DOHH2 (cell line): ENCODE data around the gene OR51Q1.

Experiments
- H3F3A ChIP-seq: fragments of 200-600 bp; sonication (generic), shearing (Covaris generic); 2 replicates; pipeline ENCODE4 v1.6.0; 2016; ENCODE audit warnings: antibody characterized with exemption, mild to moderate bottlenecking; ENCODE audit not compliant: control insufficient read depth, insufficient read depth
- H3K27ac ChIP-seq: fragments of 200-600 bp; sonication (generic); 2 replicates; pipeline ENCODE4 v1.5.1; 2014; ENCODE audit warnings: low read depth, mild to moderate bottlenecking, low read length, moderate library complexity
- H3K27me3 ChIP-seq: fragments of 200-600 bp; sonication (generic); 2 replicates; pipeline ENCODE4 v1.6.1; 2014; ENCODE audit warnings: mild to moderate bottlenecking, low read length, mixed read lengths; ENCODE audit not compliant: control insufficient read depth
- H3K36me3 ChIP-seq: fragments of 200-600 bp; sonication (generic); 2 replicates; pipeline ENCODE4 v1.6.1; 2014; ENCODE audit warnings: mild to moderate bottlenecking, low read length, moderate library complexity, mixed read lengths; ENCODE audit not compliant: control insufficient read depth
- H3K4me1 ChIP-seq: fragments of 200-600 bp; sonication (generic); 2 replicates; pipeline ENCODE4 v1.6.1; 2014; ENCODE audit warnings: mild to moderate bottlenecking, low read length, mixed read lengths; ENCODE audit not compliant: control insufficient read depth
- H3K4me2 ChIP-seq: fragments of 200-600 bp; sonication (generic); 2 replicates; pipeline ENCODE4 v1.6.0; 2014; ENCODE audit warnings: mild to moderate bottlenecking, low read length, moderate library complexity
- H3K4me3 ChIP-seq: fragments of 200-600 bp; sonication (generic); 2 replicates; pipeline ENCODE4 v1.5.1; 2014; ENCODE audit warnings: mild to moderate bottlenecking, low read length, mixed read lengths
- H3K79me2 ChIP-seq: fragments of 200-600 bp; sonication (generic); 2 replicates; pipeline ENCODE4 v1.6.1; 2014; ENCODE audit warnings: mild to moderate bottlenecking, low read length, mixed read lengths; ENCODE audit not compliant: control insufficient read depth
- H3K9me2 ChIP-seq: fragments of 200-600 bp; sonication (generic); replicated peaks from 2 replicates; pipeline ENCODE4 v1.6.1; 2014; ENCODE audit warnings: mild to moderate bottlenecking, low read length, mixed read lengths; ENCODE audit not compliant: control insufficient read depth
- H3K9me3 ChIP-seq: fragments of 200-600 bp; sonication (generic); 2 replicates; pipeline ENCODE4 v1.6.1; 2014; ENCODE audit warnings: antibody characterized with exemption, low read length, mixed read lengths; ENCODE audit not compliant: control insufficient read depth, insufficient read depth
- H4K20me1 ChIP-seq: fragments of 200-600 bp; sonication (generic); 2 replicates; pipeline ENCODE4 v1.6.0; 2014; ENCODE audit warnings: low read depth, mild to moderate bottlenecking, antibody characterized with exemption, low read length, moderate library complexity; ENCODE audit not compliant: control insufficient read depth, insufficient read depth
- EZH2phosphoT487 ChIP-seq: fragments of 200-600 bp; sonication (generic); IDR thresholded peaks from 2 replicates; pipeline ENCODE4 v1.6.1; 2017; ENCODE audit warnings: borderline replicate concordance, mild to moderate bottlenecking, antibody characterized with exemption, low read length, moderate library complexity, mixed read lengths
- TF ChIP-seq, protein P1 (sequence below): fragments of 200-600 bp; sonication (generic); IDR thresholded peaks from one replicate; pipeline ENCODE4 v1.5.1; 2014; ENCODE audit warnings: antibody characterized with exemption, mild to moderate bottlenecking, low read depth, low read length; ENCODE audit not compliant: poor library complexity, severe bottlenecking

OR51Q1 gene

DNA sequence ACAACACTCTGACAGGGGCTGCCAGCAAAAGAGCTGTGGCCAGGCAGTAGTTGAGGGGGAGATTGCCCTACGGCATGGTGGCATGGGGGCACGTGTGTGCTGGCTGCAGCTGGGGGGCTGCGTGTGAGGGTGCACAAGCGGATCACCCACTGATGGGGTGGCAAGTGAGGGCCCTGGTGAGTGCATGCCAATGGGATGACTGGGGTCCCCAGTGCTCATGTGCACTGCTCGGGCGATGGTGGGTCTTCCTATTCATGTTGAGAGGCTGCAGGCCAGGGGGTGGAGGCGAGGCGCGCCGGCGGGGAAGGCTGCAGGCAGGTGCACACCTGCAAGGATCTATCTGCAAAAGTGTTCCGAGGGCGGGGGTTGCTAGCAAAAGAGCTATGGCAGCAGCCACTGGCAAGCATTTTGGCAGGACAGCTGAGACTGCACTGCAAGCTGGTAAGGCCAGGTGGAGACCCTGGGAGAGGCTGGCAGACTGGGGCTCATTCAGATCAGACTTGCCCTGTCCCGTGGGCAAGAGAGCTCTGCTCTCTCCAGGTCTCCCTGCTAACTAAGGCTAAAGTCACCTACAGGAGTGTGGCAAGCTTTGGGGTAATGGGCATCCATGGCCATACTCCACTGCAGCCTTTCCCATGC, 39.2 kb downstream of the OR51Q1 start:
- H3K4me3 ChIP-seq, result no peak overlapping the region
- no peak overlapping the region for H3K4me2 ChIP-seq
- no peaks in the 10 kb centered on the region for H3K27me3 ChIP-seq
- H3F3A ChIP-seq, result no peaks in the 10 kb centered on the region
- H3K9me2 ChIP-seq, result no peaks in the 10 kb centered on the region
- H4K20me1 ChIP-seq, result no peaks in the 10 kb centered on the region
- no peaks in the 10 kb centered on the region for H3K9me3 ChIP-seq
- H3K79me2 ChIP-seq, result no peaks in the 10 kb centered on the region
- TF ChIP-seq, protein P1, sequence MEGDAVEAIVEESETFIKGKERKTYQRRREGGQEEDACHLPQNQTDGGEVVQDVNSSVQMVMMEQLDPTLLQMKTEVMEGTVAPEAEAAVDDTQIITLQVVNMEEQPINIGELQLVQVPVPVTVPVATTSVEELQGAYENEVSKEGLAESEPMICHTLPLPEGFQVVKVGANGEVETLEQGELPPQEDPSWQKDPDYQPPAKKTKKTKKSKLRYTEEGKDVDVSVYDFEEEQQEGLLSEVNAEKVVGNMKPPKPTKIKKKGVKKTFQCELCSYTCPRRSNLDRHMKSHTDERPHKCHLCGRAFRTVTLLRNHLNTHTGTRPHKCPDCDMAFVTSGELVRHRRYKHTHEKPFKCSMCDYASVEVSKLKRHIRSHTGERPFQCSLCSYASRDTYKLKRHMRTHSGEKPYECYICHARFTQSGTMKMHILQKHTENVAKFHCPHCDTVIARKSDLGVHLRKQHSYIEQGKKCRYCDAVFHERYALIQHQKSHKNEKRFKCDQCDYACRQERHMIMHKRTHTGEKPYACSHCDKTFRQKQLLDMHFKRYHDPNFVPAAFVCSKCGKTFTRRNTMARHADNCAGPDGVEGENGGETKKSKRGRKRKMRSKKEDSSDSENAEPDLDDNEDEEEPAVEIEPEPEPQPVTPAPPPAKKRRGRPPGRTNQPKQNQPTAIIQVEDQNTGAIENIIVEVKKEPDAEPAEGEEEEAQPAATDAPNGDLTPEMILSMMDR, result no peak
- no peak for TF ChIP-seq EZH2phosphoT487
- no peak overlapping the region for H3K27ac ChIP-seq
- H3K36me3 ChIP-seq, result no peaks in the 10 kb centered on the region
- no peaks in the 10 kb centered on the region for H3K4me1 ChIP-seq

DNA sequence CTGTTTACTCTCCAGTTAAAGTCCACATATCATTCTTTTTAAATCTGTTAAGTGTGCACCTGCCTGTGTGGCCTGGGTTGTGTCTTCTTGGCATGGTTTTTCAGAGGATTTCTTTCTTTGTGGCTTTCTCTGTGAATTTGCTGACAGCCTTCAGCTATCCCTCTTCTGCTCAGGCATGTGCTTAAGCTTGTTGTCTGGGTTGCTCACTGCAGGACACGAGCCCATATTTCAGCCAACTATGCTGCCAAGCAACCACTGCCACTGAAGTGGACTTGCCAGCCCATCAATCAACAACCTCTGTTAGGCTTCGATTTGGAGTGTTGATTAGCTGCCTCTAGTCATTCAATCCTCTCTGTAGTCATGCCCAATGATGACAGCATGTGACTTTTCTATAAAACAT, 45.6 kb downstream of the OR51Q1 start:
- Histone ChIP-seq H3K36me3 (no peaks in the 10 kb centered on the region), H3K4me2 (no peak overlapping the region)

More for the DNA sequence above, 45.6 kb downstream of the OR51Q1 start:
- H3K27me3 ChIP-seq, result no peaks in the 10 kb centered on the region
- no peaks in the 10 kb centered on the region for H3K4me1 ChIP-seq
- H3K27ac ChIP-seq, result no peak overlapping the region
- no peak overlapping the region for H3K4me3 ChIP-seq
- no peaks in the 10 kb centered on the region for H3K79me2 ChIP-seq
- TF ChIP-seq, protein P1, result no peak
- no peak for TF ChIP-seq EZH2phosphoT487
- no peaks in the 10 kb centered on the region for H4K20me1 ChIP-seq
- no peaks in the 10 kb centered on the region for H3K9me3 ChIP-seq
- no peaks in the 10 kb centered on the region for H3K9me2 ChIP-seq
- H3F3A ChIP-seq, result no peaks in the 10 kb centered on the region
